ENCODE results near the gene PTPMT1.

GRCh38 chr11:47523490-47524225 lies 41.7 kb upstream of the PTPMT1 start:
- TF ChIP-seq CTCF (IDR thresholded peaks at IDR 0.05 in 8 of 11, conservative IDR thresholded peaks at IDR 0.05 in 3 of 11) (no peak), POLR2A (IDR thresholded peaks at IDR 0.05) (no peak), POLR2AphosphoS5 (IDR thresholded peaks at IDR 0.05) (no peak)
